Progenitor cell of endocrine pancreas (in vitro differentiated cells): ENCODE results near the gene MED12L. TPM values are rescaled to one million over a fixed set of nuclear protein-coding genes. Genes with fewer than 3 reads are reported as not detected.

Source experiments
- DNase-seq: peaks from one replicate; pipeline ENCODE4 v3.0.0; 2021; ENCODE audit warnings: low spot score; ENCODE audit not compliant: unreplicated experiment
- H3K27ac Mint-ChIP-seq: 2 replicates; pipeline ENCODE4 v1.8.0; 2021; ENCODE audit warnings: mild to moderate bottlenecking, moderate library complexity, mixed read lengths
- H3K27me3 Mint-ChIP-seq: 2 replicates; pipeline ENCODE4 v1.8.0; 2021; ENCODE audit warnings: mixed read lengths
- H3K36me3 Mint-ChIP-seq: 2 replicates; pipeline ENCODE4 v1.8.0; 2022; ENCODE audit warnings: mixed read lengths; ENCODE audit not compliant: insufficient read depth
- H3K4me1 Mint-ChIP-seq: 2 replicates; pipeline ENCODE4 v1.8.0; 2021; ENCODE audit warnings: low read depth, mixed read lengths
- H3K4me3 Mint-ChIP-seq: 2 replicates; pipeline ENCODE4 v1.8.0; 2021; ENCODE audit warnings: low read depth, mild to moderate bottlenecking, moderate library complexity, mixed read lengths
- H3K9me3 Mint-ChIP-seq: 2 replicates; pipeline ENCODE4 v1.8.0; 2021; ENCODE audit warnings: low read depth, mixed read lengths
- total RNA-seq: library from RNA; stranded (reverse); gene quantifications from 2 replicates; pipeline ENCODE4 v1.2.1, GENCODE V29; 2021
- TF ChIP-seq, protein P1 (sequence below): fragments of 200-600 bp; sonication (generic); IDR thresholded peaks from one replicate; pipeline ENCODE4 v1.5.0; 2021; ENCODE audit warnings: antibody characterized with exemption, mild to moderate bottlenecking; ENCODE audit not compliant: unreplicated experiment

The MED12L gene
- total RNA-seq, 1 donor from 2014 or later: 8.9 TPM

DNA sequence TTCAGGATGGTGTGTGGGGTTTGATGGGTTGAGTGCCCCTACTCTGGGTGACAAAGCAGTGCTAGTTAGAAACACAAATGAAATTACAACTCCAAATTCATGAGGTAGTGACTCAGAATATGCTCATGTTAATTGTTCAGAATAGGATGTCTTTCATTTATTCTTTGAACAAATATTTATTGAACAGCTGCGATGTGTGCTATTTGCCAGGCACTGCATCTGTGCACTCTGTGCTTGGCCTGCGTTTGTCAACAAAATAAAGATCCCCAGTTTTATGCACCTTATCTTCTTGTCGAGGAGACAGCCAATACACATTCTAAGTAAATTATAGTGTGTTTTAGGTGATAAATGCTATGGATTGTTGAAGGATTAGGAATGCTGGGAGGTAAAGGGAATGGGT, 27.3 kb downstream of the MED12L start:
- H3K27ac Mint-ChIP-seq: no peak overlapping the region
- peaks cover 3% of the 10 kb centered on the region for H3K9me3 Mint-ChIP-seq
- H3K27me3 Mint-ChIP-seq: no peaks in the 10 kb centered on the region
- peaks cover 7% of the 10 kb centered on the region for H3K4me1 Mint-ChIP-seq
- TF ChIP-seq, protein P1, sequence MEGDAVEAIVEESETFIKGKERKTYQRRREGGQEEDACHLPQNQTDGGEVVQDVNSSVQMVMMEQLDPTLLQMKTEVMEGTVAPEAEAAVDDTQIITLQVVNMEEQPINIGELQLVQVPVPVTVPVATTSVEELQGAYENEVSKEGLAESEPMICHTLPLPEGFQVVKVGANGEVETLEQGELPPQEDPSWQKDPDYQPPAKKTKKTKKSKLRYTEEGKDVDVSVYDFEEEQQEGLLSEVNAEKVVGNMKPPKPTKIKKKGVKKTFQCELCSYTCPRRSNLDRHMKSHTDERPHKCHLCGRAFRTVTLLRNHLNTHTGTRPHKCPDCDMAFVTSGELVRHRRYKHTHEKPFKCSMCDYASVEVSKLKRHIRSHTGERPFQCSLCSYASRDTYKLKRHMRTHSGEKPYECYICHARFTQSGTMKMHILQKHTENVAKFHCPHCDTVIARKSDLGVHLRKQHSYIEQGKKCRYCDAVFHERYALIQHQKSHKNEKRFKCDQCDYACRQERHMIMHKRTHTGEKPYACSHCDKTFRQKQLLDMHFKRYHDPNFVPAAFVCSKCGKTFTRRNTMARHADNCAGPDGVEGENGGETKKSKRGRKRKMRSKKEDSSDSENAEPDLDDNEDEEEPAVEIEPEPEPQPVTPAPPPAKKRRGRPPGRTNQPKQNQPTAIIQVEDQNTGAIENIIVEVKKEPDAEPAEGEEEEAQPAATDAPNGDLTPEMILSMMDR: no peak
- H3K4me3 Mint-ChIP-seq: no peak overlapping the region
- no peak for DNase-seq
- H3K36me3 Mint-ChIP-seq: peaks cover 2% of the 10 kb centered on the region

DNA sequence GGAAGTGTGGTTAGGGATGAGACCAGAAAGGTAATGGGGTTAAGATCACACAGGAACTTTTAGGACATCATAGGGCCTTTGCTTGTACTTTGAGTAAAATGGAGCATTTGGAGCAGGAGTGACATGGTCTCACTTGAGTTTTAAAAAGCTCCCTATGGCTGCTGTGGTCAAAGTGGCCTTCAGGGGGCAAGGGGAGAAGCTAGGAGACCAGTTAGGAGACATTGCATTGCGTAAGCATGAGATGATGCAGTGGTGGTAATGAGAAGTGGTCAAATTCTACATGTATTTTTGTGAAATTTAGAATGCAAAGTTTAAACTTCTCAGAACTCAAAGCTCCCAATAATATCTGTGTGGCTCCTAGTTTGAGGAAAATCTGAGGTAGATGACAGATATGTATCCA, 27.9 kb downstream of the MED12L start:
- Mint-ChIP-seq H3K36me3 (peaks cover 2% of the 10 kb centered on the region), H3K9me3 (peaks cover 3% of the 10 kb centered on the region), H3K27me3 (no peaks in the 10 kb centered on the region), H3K27ac (no peak overlapping the region), H3K4me1 (peaks cover 5% of the 10 kb centered on the region), H3K4me3 (no peak overlapping the region)
- DNase-seq: no peak
- TF ChIP-seq, protein P1: no peak

DNA sequence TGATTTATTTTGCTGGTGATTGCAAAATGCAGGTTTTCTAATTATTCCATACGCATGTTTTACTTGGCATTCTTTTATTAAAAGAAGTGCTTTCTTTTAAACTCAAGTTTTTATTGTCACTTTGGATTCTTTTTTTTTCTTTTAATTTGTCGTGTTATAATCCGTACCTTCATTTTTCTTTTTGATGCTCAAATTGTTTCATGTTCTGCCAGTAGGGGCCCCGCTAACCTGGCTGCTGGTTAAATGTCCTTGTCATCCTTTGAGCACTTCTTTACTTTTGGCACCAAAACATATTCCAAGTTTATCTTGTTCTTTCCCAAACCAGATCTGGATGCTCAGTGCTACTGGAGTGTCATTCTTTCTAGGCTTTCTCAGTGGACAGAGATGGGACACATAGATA, 31.6 kb downstream of the MED12L start:
- Mint-ChIP-seq H3K4me1 (peaks cover 11% of the 10 kb centered on the region), H3K27me3 (no peaks in the 10 kb centered on the region), H3K27ac (no peak overlapping the region), H3K9me3 (peaks cover 3% of the 10 kb centered on the region), H3K4me3 (no peak overlapping the region), H3K36me3 (peaks cover 2% of the 10 kb centered on the region)
- TF ChIP-seq, protein P1: no peak
- no peak for DNase-seq

DNA sequence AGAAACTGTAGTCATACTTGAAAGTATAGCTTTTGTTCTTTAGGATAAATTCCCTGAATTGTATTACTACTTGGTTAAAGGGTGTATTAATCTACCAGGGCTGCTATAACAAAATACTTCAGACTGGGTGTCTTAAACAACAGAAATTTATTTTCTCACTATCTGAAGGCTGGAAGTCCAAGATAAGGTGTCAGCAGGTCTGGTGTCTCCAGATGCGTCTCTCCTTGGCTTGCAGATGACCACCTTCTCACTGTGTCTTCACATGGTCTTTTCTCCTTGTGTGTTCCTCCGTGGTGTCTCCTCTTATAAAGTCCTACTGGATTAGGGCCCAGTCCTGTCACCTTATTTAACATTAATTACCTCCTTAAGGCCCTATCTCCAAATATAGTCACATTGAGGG, 33.7 kb downstream of the MED12L start:
- no peak for DNase-seq
- Mint-ChIP-seq H3K4me1 (peaks cover 6% of the 10 kb centered on the region), H3K27ac (no peak overlapping the region), H3K9me3 (no peaks in the 10 kb centered on the region), H3K4me3 (no peak overlapping the region), H3K36me3 (no peaks in the 10 kb centered on the region), H3K27me3 (no peaks in the 10 kb centered on the region)
- TF ChIP-seq, protein P1: no peak

DNA sequence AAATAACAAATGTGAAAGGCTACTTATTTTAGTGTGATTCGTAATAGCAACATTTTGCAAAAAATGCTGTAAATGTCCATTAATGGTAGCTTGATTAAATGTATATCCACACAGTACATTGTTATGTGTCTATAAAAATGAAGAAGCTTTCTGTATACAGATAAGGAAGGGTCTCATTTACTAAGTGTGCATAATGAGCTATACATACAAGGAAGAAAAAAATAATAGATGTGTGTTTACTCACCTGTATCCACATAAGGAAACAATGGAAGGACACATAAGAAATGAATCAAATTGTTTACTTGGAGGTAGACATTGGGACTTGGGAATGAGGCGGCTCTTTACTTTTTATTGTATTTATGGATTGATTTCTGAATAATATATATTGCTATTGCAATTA, 34.9 kb downstream of the MED12L start:
- TF ChIP-seq, protein P1: no peak
- Mint-ChIP-seq H3K9me3 (no peaks in the 10 kb centered on the region), H3K27me3 (no peaks in the 10 kb centered on the region), H3K4me3 (no peak overlapping the region), H3K27ac (no peak overlapping the region), H3K36me3 (no peaks in the 10 kb centered on the region), H3K4me1 (peaks cover 6% of the 10 kb centered on the region)
- no peak for DNase-seq

DNA sequence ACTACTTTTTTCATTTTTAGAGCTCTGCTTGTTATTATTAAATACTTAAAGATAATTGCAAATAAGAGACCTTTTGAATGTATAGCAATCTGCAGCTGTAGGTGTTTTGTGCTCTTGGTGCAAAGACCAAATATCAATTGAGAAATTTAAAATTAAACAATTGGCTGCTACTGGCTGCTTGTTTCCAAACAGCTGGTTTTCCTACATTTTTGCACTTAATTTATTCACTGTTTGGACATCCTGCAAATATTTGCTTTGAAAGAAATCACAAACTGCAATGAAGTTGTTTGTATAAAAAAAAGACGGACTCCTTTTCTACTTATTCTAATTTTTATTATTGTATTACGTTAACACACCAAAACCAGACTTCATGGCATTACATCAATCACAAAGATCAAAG, 35.6 kb downstream of the MED12L start:
- Mint-ChIP-seq H3K4me3 (no peak overlapping the region), H3K27me3 (no peaks in the 10 kb centered on the region), H3K4me1 (peaks cover 6% of the 10 kb centered on the region), H3K27ac (no peak overlapping the region), H3K9me3 (no peaks in the 10 kb centered on the region), H3K36me3 (no peaks in the 10 kb centered on the region)
- no peak for DNase-seq
- TF ChIP-seq, protein P1: no peak
